Activated CD4-positive, alpha-beta T cell treated with anti-CD3 and anti-CD28 coated beads for 24 hours (primary cell): ENCODE measurements around the gene ACTG1.

Source experiments
- DNase-seq, 2 donors: peaks; one replicate each; pipeline ENCODE4 v3.0.0-alpha.2; 2020; ENCODE audit warnings: low read depth in 2 of 2

The ACTG1 gene

GRCh38 chr17:81464586-81464985 is 48.0 kb downstream of the ACTG1 start:
- DNase-seq = no peak

- no peak for DNase-seq
Observed at GRCh38 chr17:81463506-81463905, 49.1 kb downstream of the ACTG1 start.

- no peak for DNase-seq
Observed at GRCh38 chr17:81462506-81463125, 50.0 kb downstream of the ACTG1 start.

GRCh38 chr17:81461607-81462500 is 50.7 kb downstream of the ACTG1 start:
- DNase-seq = no peak

GRCh38 chr17:81460856-81461460 is 51.6 kb downstream of the ACTG1 start:
- DNase-seq = no peak
